PC-9 (cell line): ENCODE data around the gene CAPN13.

Experiments
- EZH2 ChIP-seq: fragments of 200-600 bp; sonication (generic); IDR thresholded peaks from 2 replicates; pipeline ENCODE4 v1.8.0; 2017; ENCODE audit warnings: antibody characterized with exemption, low read depth
- TF ChIP-seq, protein P1 (sequence below): fragments of 200-600 bp; sonication (generic); conservative IDR thresholded peaks from 2 replicates; pipeline ENCODE4 v1.6.1; 2017; ENCODE audit warnings: mixed run types, antibody characterized with exemption, mild to moderate bottlenecking, moderate library complexity

DNA sequence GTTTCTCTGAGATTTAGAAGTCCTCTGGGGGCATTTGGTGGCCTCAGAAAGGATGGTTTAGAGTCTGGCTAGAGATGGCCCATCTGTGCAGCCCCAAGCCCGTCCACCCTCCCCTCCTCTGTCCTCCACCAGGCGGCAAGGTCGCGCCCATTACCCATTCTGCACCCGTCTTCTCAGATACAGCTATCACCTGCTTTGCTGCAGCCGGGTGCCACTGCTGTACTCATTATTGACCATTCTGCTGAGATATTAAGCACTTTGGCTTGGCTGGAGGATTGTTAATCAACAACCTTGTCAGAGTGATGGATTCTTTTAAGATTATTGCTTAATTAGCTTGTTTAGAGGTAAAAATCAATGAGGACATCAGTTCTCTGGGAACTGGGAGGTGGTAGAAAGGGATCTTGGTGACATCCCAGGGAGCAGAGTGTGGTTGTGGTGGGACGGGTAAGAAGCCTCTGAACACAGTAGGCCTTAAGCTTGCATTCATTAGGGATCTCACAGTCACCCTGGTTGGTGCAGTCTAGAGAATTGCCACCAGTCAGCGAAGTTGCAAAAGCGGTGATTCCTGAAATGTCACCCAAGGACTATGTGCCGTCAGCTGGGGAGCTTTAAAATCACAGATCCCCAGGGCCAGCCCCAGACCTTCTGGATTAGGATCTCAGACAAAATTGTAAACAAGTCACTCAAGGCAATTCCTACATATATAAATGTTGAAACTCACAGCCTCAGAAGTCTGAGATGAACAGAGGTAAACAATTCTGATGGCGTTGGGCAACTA, 90.9 kb downstream of the CAPN13 start:
- TF ChIP-seq, protein P1, sequence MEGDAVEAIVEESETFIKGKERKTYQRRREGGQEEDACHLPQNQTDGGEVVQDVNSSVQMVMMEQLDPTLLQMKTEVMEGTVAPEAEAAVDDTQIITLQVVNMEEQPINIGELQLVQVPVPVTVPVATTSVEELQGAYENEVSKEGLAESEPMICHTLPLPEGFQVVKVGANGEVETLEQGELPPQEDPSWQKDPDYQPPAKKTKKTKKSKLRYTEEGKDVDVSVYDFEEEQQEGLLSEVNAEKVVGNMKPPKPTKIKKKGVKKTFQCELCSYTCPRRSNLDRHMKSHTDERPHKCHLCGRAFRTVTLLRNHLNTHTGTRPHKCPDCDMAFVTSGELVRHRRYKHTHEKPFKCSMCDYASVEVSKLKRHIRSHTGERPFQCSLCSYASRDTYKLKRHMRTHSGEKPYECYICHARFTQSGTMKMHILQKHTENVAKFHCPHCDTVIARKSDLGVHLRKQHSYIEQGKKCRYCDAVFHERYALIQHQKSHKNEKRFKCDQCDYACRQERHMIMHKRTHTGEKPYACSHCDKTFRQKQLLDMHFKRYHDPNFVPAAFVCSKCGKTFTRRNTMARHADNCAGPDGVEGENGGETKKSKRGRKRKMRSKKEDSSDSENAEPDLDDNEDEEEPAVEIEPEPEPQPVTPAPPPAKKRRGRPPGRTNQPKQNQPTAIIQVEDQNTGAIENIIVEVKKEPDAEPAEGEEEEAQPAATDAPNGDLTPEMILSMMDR, result no peak
- TF ChIP-seq EZH2, result no peak
